Stimulated activated CD8-positive, alpha-beta memory T cell treated with anti-CD3 and anti-CD28 coated beads, Interleukin-4, amount 100 ng/mL, for 24 hours (primary cell): Measurements from ENCODE around the gene ACAA2.

Experiments
- DNase-seq: peaks from one replicate; pipeline ENCODE4 v3.0.0-alpha.2; 2020; ENCODE audit warnings: low read depth

ACAA2 gene

DNA sequence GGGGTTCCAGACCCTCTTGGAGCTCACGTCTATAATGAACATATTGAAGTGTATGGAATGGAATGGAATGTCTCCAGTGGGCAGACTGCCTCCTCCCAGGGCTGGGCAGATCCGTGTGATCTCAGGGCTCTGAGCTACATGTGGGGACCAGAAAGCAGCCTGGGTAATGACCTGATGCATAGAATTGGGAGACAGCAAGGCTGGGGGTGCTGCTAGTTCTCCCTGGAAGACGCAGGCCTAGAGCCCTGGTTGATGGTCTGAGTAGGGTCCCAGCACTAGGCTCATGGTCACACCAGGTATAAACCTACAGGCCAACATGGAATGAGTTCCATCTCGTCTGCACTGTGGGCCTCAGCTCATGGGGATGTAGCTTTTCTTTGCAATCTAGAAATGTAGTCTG lies 46.7 kb downstream of the ACAA2 start:
- no peak for DNase-seq

DNA sequence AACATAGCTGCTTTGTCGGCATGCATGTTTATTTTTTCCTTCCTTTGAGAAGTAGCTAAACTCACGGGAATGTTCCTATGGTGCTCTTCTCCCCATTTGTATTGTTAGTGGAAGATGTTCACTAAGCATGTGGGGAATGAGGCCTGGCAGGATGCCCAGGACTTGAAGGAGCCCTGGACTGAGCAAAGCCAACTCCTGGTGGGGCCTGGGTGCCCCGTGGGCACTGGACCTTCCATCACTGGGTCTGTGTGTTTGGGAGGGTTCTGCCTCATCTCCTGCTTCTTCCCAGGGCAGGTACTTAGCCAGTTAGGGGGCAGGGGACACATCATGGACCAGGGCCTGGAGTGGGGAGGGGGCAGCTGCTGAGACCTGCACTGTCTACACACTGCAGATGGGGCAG lies 49.3 kb downstream of the ACAA2 start:
- DNase-seq = no peak

DNA sequence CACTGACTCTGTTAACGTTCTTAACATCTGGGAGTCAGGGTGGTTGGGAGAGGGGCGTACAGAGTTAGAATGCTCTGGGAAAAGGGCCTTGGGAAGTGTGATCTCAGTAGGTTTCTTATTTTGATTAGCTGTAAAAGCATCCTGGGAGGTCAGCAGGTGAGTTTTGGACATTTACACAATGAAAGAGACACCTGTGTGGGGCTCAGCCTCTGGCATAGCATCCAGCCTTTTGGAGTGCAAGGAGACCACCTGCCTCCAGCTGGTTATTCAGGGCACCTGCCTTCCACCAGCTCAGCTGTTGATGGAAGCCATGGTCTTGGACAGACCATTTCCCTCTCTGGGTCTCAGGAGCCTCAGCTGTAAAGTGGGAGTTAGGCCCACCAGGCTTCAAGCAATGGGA lies 49.7 kb downstream of the ACAA2 start:
- no peak for DNase-seq

DNA sequence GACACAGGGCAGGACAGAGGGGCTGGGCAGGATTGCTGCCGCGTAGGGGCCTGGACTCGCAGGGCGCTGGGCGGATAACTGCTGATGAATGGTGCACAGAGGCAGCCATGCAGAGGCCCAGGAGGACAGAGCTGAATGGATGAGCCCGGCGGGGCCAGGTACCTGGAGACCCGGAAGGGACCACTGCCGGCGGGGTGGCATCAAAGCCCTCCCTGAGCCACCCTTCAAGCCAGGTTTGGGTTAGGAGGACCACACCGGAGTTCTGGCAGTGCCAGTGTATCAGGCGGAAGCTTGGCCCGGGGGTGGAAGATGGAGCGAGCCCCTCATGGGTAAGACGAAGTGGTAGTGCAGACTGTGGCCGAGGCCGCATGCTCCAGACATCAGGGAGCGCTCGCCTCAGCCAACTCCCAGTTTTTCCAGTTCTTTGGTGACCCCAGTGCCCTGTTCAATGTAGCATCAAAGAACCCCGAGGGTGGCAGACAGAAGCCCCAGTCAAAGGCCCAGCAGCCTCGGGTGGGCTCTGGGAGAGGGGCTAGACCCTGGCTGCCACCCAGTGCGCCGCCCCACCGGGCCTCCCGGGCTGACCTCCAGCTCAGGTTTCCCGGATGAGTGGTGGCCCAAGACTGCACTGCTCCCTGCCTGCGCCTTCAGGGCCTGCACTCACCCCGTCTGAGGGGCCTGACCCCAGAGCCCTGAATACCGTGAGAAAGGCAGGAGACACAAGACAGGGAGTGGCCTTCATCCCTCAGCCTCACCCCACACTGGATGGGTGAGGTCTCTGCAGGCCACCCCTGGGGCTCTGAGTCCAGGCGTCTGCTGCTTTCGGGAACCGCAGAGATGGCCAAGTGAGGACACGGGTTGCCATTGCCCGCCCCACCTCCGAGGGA lies 50.9 kb downstream of the ACAA2 start:
- no peak for DNase-seq

DNA sequence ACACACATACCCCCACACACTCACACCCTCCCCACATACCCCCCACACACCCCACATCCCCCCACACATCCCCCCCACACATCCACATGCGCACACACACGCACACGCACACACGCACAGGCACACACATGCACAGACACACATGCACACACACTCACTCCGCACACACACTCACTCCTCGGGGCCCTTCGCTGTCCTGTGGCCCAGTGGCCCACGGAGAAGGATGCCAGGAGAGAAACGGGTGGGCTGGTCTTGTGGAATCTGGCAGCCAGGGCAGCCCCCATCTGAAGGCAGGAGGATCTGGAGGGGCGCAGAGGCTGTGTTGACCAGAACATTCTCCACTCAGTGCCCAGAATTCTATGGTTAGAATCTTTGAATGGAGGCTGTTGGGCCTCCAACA lies 51.6 kb downstream of the ACAA2 start:
- no peak for DNase-seq

DNA sequence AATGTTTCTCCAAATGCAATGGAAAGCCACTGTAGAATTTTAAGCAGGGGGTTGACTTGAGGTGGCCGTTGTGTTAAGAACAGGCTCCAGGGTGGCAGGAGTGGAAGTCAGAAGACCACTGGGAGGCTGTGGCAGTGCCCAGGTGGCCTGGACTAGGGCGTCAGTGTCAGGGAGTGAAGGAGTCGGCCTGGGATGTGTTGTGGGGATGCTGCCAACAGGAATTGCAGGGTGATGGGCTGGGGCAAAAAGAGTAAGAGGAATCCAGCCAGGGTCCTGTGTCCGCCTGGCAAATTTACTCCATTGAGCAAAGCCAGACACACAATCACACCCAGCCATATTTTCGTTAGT lies 55.1 kb downstream of the ACAA2 start:
- DNase-seq = no peak

DNA sequence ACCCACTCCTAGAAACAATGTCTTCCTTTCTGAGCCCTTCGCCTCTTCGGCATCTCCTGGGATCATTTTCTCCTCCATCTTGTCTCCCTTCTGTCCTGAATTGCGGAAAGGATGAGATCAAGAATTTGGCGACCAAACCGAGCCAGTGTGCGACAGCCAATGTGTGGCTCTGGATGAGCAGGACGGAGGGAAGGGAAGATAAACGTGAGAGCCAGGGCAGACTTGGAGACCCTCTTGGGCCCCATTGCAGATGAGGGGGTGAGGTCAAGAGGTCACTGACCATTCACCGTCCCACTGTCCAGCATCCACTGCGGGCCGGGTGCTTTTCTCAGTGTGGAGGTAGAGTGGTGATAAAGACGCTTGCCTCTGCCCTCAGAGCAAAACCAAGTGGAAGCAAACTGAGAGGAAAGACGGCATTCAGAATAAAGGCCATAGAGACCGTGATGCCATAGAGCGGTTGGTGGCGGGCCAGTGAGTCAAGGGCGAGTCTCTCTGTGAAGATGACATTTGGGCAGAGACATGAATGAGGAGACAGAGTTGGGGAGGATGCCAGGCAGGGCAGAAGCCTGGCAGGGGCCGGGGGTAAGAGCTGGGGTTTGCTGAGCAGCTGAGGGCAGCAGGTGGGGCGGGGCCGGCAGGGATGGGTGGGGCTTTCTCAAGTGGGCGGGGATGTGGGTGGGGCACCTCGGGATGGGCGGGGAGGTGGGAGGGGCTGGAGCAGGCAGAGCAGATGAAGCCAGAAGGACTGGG lies 55.6 kb downstream of the ACAA2 start:
- DNase-seq = no peak

DNA sequence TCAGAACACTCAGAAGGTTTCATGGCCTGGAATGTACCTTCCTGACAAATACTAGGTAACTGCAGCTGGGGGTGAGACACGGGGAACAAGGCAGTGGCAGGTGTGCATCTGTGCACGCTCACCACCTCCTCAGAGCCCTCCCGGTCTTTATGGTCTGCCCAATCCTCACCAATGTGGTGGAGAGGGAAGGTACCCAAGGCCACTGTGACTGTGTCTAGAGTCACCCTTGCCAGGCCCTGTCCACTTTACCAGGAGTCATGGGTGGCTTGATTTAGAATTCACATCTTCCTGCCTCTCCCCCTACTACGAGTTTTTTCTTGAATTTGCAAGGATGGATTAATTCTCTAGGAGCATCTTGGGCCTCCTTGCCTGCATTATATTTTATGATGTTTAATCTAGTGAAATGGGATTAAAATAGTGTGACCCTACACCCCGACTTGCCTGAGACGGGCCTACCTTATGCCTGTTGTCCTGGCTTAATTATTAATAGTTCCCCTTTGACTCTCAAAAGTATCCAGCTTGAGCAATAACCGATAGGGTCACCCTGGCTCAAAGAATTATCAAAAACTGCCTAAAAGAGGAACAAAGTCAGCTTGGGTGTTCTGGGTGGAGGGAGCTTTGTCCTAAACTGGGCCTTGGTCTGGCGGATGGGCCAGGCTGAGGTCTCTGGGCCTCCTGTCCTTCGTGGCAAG lies 56.5 kb downstream of the ACAA2 start:
- DNase-seq = no peak

DNA sequence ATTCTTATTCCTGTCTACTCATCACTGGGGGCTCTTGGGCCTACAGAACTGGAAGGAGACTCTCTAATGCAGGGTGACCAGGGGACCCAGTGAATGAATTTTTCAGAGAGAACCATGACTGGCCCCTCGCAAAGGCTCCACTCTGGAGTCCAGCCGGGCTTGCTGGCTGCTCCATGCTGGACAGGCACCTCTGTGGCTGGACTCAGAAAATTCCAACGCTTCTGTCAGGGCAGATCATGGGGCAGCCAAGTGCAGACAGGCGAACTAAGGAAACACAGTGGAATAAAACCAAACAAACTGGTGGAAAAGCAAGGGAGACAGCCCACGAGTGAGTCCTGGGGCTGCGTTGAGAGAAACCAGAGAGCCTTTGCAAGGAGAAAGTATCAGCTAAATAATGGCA lies 57.2 kb downstream of the ACAA2 start:
- DNase-seq = no peak

DNA sequence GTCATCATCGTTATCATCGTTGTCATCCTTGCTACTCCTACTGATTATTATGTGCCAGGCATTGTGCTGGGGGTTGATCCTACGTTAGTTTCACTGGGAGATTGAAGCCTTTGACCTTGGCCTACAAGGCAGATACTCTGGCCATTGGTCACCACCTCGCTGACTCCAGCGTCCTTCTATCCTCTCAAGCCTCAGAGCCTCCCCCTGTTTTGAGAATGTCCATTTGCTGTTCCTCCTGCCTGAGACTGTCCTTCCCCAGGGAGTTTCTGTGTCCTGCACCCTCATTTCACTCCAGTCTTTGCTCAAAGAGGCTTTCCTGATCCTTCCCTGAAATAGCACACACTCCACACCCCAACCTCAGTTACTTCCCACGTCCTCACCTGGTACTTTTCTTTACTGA lies 57.8 kb downstream of the ACAA2 start:
- DNase-seq = no peak

DNA sequence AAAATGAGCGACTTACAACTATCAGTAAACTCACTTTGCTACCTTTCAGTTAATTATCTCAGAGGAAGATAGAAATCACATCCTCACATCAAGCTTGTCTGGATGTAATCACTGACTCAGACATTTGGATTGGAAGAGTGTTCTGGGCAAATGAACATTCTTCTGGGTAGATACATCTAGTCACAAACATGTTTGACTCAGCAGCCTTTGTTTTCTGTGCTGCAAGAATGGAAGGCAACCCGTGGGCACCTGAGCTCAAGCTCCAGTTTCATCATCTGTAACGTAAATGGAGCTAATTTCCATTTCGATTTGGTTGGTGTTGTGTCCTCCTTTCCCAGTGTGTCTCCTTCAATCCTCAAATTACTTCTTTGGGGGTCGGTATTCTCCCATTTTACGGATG lies 58.5 kb downstream of the ACAA2 start:
- DNase-seq = no peak

DNA sequence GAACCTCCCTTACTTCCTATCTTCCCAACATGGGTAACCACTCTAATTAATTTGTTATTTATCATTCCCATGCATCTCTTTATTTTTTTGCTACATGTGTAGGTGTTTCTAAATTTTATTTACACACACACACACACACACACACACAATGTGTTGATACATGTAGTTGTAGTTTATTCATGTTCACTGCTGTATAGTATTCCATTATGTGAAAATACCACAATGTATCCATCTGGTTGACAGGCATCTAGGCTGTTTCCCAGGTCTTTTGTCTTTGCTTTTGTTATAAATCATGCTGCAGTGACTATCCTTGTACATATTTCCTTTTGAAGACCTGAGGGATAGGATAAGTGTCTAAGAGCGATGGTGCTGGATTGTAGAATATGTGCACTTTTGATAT lies 59.7 kb downstream of the ACAA2 start:
- DNase-seq = no peak

DNA sequence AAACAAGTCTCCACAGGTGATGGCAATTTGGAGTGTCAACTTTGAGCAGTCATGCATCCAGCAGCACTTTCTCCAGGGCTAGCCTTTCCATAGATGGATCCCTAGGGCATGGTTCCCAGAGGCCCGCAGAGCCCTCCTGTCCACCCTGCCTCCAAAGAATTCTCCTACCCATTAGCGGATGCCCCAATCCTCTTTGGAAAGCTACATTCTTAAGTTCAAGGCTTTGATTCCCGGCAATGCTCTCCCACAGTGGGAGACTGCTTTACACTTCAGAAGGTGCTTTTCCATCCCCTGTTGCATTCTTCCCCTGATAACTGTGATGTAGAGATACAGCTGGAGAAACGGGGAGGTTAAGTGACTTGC lies 61.3 kb downstream of the ACAA2 start:
- no peak for DNase-seq

DNA sequence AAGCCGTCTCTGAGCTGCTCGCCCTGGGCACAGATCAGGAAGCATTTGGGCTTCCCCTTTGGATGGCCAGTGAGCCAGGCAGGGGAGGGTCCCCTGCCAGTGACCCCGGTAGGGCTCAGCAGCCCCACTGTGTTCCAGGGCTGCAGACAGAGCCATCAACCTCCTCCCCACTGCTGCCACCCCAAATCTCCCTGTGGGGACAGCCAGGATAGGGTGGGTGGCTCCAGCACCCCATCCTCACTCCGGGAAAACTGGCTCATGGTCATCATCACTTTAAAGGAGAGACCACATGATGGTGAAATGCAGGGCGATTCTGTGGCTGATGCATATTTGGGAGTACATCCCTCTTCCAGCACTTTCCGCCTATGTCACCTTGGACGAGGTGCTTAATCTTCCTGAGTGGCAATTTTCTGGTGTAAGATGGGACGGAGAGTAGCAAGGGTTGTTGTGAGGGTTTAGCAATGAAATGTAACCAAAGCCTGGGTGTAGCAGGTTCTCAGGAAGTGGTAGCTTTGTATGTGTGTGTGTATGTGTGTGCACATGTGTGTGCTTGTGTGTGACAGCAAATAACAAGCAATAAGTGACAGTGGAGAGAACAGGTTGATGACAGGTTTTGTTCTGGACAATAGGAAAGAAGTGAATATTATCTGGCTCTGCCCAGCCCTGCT lies 61.8 kb downstream of the ACAA2 start:
- DNase-seq = no peak

DNA sequence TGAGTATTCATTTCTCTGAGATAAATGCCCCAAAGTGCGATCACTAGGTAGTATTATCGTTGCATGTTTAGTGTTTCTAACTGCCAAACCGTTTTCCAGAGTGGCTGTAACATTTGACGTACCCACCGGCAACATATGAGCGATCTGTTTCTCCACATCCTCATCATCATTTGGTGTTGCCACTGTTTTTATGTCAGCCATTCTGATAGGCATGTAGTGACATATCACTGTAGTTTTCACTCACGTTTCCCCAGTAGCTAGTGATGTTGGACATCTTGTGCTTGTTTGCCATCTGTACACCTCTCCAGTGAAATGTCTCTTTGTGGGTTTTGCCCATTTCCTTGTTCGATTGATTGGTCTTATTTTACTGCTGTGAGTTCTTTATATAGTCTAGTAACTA lies 63.8 kb downstream of the ACAA2 start:
- no peak for DNase-seq

DNA sequence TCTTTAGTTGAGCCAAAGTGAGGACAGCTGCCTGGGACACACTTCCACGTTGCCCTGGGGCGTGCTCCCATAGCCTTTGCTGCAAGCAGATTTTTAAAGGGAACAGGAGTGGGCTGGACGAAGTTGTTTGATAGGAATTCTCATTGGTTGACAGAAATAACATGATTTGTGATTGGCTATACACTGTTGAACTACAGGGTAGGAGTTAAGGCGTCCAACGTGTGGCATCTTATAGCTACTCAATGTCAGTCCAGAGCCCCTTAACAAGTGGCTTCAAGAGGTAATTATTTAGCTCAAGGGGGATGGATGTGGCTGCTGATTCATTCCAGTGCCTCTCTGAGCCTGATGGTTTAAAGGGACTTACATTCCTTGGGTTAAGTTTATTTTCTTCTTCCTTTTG lies 65.5 kb downstream of the ACAA2 start:
- DNase-seq = no peak

DNA sequence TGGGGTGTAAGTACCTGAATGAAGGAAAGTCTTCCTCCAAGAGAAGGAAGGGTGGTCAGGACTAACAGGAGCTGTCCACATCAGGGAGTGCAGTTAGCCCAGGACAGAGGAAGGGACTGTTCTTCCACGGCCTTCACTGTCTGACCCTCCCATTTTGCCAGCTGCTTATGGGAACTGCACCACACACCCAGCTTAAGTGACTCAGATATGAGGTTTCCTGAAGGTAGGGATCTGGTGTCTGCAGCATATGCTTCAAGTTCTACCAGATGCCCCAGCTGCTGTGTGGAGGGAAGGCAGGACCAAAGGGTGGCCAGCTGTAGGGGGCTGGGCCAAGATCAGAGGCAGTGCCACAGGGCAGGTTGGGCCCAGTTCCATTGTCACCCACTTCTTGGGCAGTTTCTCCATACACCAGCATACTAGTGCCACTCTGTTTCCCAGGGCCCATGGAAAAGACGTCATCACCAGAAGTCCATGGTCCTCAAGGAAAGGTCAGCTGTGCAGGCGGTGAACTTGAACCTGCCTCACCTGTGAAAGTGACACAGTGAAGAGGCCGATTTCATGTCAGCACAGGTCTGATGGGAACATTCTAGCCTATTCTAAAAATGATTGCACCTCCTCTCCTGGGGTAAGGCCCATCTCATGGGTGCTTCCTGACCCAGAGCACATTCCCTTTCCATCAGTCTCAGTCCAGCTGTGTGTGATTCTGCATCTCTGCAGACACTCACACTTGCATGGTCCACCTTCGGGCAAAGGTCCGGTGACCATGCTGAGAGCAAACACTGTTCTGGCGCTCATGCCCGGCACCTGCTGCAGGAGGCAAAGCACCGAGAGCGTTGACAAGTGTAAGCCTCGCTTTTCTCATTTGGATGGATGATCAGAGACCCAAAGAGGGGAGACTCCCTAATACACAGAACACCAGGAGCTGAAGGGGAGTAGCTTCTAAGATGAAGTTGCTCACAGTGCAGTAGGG lies 68.0 kb downstream of the ACAA2 start:
- DNase-seq = no peak

DNA sequence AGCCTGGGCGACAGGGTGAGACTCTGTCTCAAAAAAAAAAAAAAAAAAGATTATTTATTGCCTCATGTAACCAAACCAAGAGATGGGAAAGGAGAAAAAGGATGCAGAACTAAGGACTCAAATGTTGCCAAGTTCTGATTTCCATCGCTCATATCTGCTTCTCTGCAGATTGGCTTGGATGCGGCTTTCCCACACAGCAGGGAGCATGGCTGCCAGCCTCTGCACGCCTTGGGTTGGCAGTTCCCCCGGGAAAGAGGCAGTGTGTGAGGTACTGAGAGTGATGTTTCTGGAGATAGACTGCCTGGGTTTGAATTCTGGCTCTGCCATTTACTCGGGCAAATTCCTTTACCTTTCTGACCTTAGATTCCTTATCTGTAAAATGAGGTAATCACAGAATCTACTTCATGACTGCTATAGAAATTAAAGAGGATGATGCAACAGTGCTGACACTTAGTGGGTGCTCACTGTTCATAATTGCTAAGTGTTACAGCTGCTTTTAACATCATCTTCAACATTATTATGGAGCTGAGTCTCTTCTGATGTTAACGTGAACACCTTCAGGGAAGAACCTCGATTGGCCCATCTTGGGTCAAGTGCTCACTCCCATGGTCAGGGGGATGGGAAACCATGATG lies 68.8 kb downstream of the ACAA2 start:
- no peak for DNase-seq

DNA sequence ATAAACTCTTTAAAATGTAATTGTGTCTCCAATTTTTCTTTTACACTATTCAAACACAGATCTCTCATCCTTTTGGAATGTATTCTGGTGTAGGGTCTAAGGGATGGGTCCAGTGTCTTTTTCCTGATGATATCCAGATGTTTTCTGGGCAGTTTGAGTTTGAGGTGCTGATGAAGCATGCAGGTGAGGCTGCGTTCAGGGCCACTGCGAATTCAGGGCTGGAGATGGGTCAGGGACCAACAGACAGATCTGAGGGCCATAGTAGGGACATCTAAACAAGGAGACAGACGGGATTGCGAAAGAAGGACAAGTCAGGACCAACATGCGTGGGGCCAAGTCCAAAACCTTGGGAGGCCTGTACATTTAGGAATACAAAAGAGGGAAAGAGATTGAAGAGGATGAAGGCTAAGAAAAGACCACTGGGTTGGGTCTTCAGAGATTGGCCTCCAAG lies 70.2 kb downstream of the ACAA2 start:
- no peak for DNase-seq

DNA sequence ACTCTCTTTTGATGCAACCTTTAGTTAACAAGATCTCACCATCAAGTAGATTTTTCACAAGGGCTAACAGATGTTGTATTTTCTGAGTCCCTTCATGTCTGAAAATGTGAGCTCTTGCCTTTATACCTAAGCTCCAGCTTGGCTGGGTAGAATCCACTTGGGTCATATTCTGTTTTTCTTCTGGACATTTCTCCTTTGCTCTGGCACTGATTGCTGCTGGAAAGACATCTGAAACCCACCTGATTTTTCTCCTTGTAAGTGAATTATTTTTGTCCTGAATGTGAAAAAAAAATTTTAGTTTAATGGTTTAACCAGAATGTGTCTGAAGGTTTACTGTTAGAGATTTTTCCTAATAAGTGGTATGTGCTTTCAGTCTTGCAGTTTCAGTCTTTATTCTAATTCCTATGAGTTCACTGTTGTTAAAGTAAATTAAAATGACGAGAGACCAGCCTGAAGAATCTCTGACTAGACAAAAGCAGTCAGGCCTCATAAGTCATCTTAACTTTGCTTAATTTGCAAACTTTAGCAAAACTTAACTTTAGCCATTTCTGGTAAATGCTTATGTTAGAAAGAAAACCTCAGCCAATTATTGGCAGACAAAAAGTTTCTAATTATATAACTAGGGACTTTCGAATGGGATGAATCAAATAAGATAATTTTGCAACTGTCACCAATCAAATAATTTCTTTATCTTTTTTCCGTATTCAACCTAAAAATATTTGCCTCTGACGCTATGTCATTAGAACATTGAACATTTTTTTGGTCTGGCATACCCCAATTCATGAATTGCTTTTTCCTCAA lies 70.8 kb downstream of the ACAA2 start:
- DNase-seq = no peak
